ENCODE results near the gene ZBTB7C.

DNA sequence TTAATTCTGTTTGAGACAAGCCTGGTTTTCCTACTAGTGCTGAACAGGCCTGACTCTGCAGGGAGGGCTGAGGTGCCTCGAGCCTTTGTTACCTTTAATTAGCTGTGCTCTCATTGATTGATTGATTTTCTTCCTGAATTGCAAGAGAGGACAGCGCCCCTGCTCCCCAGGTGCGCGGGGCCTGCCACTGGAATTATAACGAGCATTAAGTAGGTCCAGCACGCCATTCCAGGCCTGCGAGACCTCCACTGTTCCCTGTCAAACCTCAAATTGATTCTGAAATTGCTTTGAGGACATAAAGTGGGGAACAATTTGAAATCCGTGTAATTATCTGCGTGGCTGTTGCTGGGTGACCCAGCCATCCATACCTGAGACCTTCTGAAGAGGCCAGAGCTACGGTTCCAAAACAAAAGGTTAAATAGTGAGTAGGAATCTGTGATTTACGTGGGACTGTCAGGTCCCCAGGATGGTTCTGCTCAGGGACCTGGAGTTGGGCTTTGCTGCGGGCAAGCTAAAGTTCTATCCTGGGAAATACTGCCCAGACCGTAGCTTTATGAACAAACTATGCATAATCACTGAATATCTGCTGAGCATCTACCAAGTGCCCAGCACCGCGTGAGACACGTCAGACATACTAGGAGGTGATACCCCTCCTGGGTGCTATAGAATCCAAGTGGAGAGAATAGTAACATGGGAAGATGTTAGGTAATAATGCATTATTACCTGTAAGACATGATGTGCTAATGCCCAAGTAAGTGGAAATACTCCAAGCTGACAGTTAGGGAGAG is 104.1 kb downstream of the ZBTB7C start:
- TF ChIP-seq ZNF24 (tag by site-specific recombination; IDR thresholded peaks at IDR 0.05) = no peak
- TF ChIP-seq TRIM28 (IDR thresholded peaks at IDR 0.05; ENCODE audit: borderline replicate concordance, low read length) = no peak
- no peak for TF ChIP-seq ZNF175 (tag by site-specific recombination; IDR thresholded peaks at IDR 0.05)
- TF ChIP-seq ZNF76 (tag by site-specific recombination; IDR thresholded peaks at IDR 0.05; ENCODE audit: borderline replicate concordance, low read depth) = no peak
- TF ChIP-seq ZNF660 (tag by site-specific recombination; IDR thresholded peaks at IDR 0.05) = no peak
- TF ChIP-seq, protein P1, sequence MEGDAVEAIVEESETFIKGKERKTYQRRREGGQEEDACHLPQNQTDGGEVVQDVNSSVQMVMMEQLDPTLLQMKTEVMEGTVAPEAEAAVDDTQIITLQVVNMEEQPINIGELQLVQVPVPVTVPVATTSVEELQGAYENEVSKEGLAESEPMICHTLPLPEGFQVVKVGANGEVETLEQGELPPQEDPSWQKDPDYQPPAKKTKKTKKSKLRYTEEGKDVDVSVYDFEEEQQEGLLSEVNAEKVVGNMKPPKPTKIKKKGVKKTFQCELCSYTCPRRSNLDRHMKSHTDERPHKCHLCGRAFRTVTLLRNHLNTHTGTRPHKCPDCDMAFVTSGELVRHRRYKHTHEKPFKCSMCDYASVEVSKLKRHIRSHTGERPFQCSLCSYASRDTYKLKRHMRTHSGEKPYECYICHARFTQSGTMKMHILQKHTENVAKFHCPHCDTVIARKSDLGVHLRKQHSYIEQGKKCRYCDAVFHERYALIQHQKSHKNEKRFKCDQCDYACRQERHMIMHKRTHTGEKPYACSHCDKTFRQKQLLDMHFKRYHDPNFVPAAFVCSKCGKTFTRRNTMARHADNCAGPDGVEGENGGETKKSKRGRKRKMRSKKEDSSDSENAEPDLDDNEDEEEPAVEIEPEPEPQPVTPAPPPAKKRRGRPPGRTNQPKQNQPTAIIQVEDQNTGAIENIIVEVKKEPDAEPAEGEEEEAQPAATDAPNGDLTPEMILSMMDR (tag by site-specific recombination; IDR thresholded peaks at IDR 0.05) = no peak
- no peak for TF ChIP-seq ZNF768 (tag by site-specific recombination; IDR thresholded peaks at IDR 0.05)
- TF ChIP-seq TCF7L2 (IDR thresholded peaks at IDR 0.05; ENCODE audit: borderline replicate concordance, low read depth, low read length) = no peak
- TF ChIP-seq, protein P2, sequence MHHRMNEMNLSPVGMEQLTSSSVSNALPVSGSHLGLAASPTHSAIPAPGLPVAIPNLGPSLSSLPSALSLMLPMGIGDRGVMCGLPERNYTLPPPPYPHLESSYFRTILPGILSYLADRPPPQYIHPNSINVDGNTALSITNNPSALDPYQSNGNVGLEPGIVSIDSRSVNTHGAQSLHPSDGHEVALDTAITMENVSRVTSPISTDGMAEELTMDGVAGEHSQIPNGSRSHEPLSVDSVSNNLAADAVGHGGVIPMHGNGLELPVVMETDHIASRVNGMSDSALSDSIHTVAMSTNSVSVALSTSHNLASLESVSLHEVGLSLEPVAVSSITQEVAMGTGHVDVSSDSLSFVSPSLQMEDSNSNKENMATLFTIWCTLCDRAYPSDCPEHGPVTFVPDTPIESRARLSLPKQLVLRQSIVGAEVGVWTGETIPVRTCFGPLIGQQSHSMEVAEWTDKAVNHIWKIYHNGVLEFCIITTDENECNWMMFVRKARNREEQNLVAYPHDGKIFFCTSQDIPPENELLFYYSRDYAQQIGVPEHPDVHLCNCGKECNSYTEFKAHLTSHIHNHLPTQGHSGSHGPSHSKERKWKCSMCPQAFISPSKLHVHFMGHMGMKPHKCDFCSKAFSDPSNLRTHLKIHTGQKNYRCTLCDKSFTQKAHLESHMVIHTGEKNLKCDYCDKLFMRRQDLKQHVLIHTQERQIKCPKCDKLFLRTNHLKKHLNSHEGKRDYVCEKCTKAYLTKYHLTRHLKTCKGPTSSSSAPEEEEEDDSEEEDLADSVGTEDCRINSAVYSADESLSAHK (tag by site-specific recombination; IDR thresholded peaks at IDR 0.05) = no peak
- no peak for TF ChIP-seq ZNF10 (tag by site-specific recombination; IDR thresholded peaks at IDR 0.05)
- no peak for TF ChIP-seq PATZ1 (tag by site-specific recombination; IDR thresholded peaks at IDR 0.05)
- no peak for TF ChIP-seq ZFP69B (tag by site-specific recombination; IDR thresholded peaks at IDR 0.05)
- no peak for TF ChIP-seq YY1 (tag by site-specific recombination; IDR thresholded peaks at IDR 0.05)
